Measurements from ENCODE around the gene ZKSCAN5.
A peak's percentile ranks its signal among the peaks of the same experiment; 100 is the strongest.

Gene ZKSCAN5

DNA sequence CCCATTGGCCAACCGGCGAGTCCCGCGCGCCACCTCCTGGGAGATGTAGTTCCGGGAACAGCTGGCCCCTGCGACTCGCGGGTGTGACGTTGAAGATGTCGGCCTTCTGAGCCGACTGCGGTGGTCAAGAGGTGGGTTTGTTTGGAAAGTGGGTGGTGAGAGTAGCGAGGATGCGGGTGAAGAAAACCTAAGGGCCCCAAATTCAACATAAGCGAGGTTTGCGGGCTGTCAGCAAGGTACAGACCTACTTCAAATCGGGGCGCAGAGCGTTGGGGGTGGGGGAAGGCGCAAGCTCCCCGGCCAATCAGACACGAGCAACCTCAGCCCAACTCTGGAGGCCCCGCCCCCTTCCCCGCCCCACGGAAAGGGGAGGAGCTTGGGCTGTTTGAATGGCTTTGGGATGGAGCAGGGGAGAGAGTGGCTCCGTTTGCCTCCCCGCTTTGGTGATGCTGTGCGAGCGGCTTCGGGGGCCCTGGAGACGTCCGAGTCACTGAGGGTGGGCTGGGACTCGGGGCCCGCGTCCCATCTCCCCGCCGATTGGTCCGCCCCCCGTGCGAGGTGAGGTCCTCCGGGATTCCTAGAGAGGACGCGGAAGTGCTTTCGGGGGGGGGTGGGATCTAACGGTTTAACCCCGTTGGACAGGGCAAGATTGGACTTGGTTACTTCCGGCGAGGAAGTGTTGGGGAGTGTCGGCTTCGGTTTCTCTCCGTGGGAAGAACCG is at the start of gene ZKSCAN5:
TSS of gene ZKSCAN5 (plus strand) at position 60 of the 721 bp plus-strand sequence. CDS start 1,383 bp downstream, outside the sequence.
- peak; percentile 96 for DNase-seq (ENCODE audit: extremely low spot score)
- ChIA-PET CTCF (interaction anchor here (1.0 to 1.3 kb wide), 2 partner anchors 22 to 45 kb away, joined by 3 read pairs; no protein-coding TSS in a partner anchor), POLR2A (interaction anchor here (0.6 to 1.5 kb wide), 10 partner anchors 9 to 510 kb away, joined by 3 to 7 read pairs (median 4); partner anchors contain the start of genes BUD31, PDAP1, ZKSCAN1 and ZNF655)
- TF ChIP-seq, protein P1, sequence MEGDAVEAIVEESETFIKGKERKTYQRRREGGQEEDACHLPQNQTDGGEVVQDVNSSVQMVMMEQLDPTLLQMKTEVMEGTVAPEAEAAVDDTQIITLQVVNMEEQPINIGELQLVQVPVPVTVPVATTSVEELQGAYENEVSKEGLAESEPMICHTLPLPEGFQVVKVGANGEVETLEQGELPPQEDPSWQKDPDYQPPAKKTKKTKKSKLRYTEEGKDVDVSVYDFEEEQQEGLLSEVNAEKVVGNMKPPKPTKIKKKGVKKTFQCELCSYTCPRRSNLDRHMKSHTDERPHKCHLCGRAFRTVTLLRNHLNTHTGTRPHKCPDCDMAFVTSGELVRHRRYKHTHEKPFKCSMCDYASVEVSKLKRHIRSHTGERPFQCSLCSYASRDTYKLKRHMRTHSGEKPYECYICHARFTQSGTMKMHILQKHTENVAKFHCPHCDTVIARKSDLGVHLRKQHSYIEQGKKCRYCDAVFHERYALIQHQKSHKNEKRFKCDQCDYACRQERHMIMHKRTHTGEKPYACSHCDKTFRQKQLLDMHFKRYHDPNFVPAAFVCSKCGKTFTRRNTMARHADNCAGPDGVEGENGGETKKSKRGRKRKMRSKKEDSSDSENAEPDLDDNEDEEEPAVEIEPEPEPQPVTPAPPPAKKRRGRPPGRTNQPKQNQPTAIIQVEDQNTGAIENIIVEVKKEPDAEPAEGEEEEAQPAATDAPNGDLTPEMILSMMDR (IDR thresholded peaks at IDR 0.05; ENCODE audit: control extremely low read depth, extremely low read depth, low read depth, missing control alignments): no peak

DNA sequence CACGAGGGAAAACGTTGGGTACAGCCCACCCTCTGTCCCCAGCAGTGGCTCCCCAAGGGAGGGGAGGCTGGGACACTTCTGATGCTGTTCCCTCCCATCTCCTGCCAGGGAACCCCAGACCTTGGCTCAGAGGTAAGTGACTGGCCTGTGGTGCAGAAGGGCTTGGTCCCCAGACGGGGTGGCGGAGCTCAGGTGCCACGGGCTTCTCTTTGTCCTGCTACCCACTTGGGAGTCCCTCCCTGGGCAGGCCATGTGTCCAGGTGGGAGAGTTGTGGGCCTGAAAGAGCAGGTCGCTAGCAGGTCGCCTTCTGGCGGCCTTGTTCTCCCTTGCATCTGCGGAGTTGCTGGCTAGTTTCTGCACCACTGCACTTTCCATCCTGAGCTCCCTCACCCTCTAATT is 48.6 kb upstream of the ZKSCAN5 start:
- TF ChIP-seq, protein P1 (IDR thresholded peaks at IDR 0.05; ENCODE audit: control extremely low read depth, extremely low read depth, low read depth, missing control alignments): no peak
- ChIA-PET CTCF (interaction anchor here (1.2 kb wide), 1 partner anchor 13 kb away, joined by 3 read pairs; no protein-coding TSS in a partner anchor), POLR2A (interaction anchor here (0.6 to 0.7 kb wide), 2 partner anchors 16 to 17 kb away, joined by 3 read pairs; partner anchors contain the start of genes CPSF4 and PTCD1)
- no peak for DNase-seq (ENCODE audit: extremely low spot score)

DNA sequence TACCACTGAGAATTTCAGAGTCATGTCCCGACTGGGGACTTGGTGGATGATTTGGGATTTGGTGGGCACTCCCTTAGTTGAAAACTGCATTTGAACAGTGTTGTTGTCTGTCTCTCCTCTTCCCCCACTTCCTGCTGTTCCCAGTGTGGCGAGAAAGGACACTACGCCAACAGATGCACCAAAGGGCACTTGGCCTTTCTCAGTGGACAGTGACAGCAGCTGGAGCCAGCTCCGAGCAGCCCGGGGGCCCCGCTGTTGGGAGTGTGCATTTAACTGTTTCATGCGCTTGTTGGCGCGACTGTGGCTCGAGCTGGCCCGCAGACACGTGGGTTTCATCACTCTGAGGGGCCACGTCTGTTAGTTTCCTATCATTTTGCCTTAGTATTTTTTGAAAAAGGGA is 48.2 kb upstream of the ZKSCAN5 start:
- ChIA-PET POLR2A (no interaction called here), CTCF (no interaction called here)
- DNase-seq (ENCODE audit: extremely low spot score): no peak
- TF ChIP-seq, protein P1 (IDR thresholded peaks at IDR 0.05; ENCODE audit: control extremely low read depth, extremely low read depth, low read depth, missing control alignments): no peak

DNA sequence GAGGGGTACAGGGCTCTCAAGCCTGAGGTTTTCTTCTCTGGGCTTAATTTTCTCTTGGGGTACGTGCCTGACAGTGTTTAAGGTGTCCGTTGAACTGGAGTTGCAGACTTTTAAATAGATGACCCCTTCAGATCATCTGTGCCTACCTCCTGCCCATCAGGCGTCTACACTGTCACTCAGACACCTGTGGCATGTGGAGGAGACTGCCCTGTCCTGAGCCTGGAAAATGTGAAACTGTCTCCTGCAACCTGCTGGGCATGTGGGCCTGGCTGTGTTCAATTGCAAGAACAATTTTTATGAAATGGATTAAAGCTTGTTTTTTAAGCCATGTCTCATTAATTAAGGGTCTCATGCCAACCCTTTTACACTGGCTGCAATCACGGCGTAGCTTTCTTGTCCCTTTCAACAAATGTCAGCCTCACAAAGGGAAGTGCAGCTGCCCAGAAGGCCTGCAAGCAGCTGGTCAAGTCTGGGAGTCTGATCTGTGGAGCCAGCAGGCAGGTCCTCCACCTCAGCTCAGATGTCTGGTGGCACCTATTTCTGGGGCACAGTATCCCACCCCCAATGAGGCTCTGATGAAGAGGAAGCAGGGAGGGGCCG is 47.3 kb upstream of the ZKSCAN5 start:
- TF ChIP-seq, protein P1 (IDR thresholded peaks at IDR 0.05; ENCODE audit: control extremely low read depth, extremely low read depth, low read depth, missing control alignments): no peak
- POLR2A ChIA-PET: no interaction called here
- DNase-seq (ENCODE audit: extremely low spot score): no peak
- CTCF ChIA-PET: interaction anchor here (0.9 kb wide), 1 partner anchor 102 kb away, joined by 3 read pairs; no protein-coding TSS in a partner anchor

DNA sequence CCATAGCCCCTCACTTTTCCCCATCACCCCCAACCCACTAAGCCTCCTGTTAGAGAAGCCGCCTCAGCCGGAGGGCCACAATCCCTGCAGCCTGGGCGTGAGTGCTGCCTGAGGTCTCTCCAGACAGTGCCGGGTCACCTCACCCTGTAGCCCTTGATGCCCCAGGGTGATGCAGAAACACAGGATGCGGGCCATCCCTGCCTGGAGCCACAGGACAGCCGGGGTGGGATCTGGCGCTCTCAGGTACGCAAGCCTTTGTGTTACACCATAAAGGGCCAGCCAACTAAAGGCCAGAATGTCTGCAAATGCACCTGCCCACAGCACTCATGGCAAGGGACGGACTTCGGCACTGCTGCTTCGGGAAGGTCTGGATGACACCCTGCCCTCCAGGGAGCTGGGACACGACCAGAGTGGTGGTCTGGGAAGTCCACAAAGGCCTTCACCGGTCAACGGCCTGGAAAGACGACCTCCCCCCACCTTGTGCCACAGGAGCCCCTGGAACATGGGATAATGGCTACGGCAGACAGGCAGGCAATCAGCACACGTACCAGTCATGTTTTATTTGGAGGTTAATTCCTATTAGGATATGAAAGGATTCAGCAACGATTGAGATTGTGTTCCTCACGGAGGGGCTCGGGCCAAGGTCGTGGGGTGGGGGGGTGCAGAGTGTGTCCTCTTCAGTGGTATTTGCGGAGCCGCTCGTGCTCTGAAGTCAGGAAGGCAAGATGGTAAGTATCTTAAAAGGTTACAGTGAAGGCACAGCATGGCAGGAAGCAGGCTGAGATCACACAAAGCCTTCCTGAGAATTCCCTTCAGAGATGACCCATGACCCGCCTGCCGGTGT is 46.6 kb upstream of the ZKSCAN5 start:
- POLR2A ChIA-PET: interaction anchor here (1.3 kb wide), 1 partner anchor 47 kb away, joined by 3 read pairs; the partner anchor contains the start of gene ZKSCAN5
- no peak for DNase-seq (ENCODE audit: extremely low spot score)
- CTCF ChIA-PET: interaction anchor here (0.9 kb wide), 1 partner anchor 101 kb away, joined by 3 read pairs; no protein-coding TSS in a partner anchor
- TF ChIP-seq, protein P1 (IDR thresholded peaks at IDR 0.05; ENCODE audit: control extremely low read depth, extremely low read depth, low read depth, missing control alignments): no peak

DNA sequence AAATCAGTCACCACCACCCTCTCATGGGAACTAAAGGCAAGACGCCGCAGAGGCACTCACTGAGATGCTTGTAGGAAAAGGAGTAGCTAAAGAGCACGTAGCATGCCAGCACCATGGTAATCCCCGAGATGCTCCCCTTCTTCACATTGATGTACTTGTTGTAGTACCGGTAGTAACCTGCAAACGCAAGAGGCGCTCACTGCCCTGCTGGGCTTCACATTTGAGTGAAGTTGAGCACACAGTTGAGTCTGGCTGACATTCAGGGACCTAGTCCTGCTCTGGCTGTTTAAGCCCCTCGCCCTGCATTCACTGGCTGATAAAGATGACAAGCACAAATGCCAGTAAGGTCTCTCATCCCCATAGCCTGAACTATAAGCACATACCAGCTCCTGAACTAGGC is 45.4 kb upstream of the ZKSCAN5 start:
- POLR2A ChIA-PET: interaction anchor here (1.3 kb wide), 1 partner anchor 46 kb away, joined by 3 read pairs; the partner anchor contains the start of gene ZKSCAN5
- DNase-seq (ENCODE audit: extremely low spot score): no peak
- CTCF ChIA-PET: interaction anchor here (1.0 to 2.3 kb wide), 2 partner anchors 9 to 21 kb away, joined by 3 to 9 read pairs; partner anchors contain the start of genes CPSF4 and PTCD1
- TF ChIP-seq, protein P1 (IDR thresholded peaks at IDR 0.05; ENCODE audit: control extremely low read depth, extremely low read depth, low read depth, missing control alignments): peak; percentile 24

All from GM10248 (cell line).